H9 (cell line): ENCODE data around the gene GAD2. TPM values are rescaled to one million over a fixed set of nuclear protein-coding genes. Genes with fewer than 3 reads are reported as not detected.

Experiments used
- DNase-seq: peaks from one replicate; pipeline ENCODE4 v3.0.0-alpha.2; 2017
- H2AFZ ChIP-seq: one replicate; pipeline ENCODE4 v1.6.1; 2013; ENCODE audit warnings: mild to moderate bottlenecking, low read length, control low read depth, moderate library complexity
- H2AK5ac ChIP-seq: 2 replicates; pipeline ENCODE4 v1.6.1; 2013; ENCODE audit warnings: low read length, control low read depth, mixed read lengths; ENCODE audit not compliant: insufficient read length
- H2BK120ac ChIP-seq: one replicate; pipeline ENCODE4 v1.6.1; 2013; ENCODE audit warnings: low read depth, mild to moderate bottlenecking, low read length, control low read depth, inconsistent platforms; ENCODE audit not compliant: poor library complexity, severe bottlenecking
- H2BK12ac ChIP-seq: 2 replicates; pipeline ENCODE4 v1.6.1; 2013; ENCODE audit warnings: low read length, control low read depth, mixed read lengths, low read depth; ENCODE audit not compliant: insufficient read length
- H2BK15ac ChIP-seq: 2 replicates; pipeline ENCODE4 v1.6.1; 2013; ENCODE audit warnings: low read depth, low read length, control low read depth
- H2BK20ac ChIP-seq: one replicate; pipeline ENCODE4 v1.6.1; 2013; ENCODE audit warnings: low read depth, mild to moderate bottlenecking, low read length, control low read depth, inconsistent platforms; ENCODE audit not compliant: poor library complexity, severe bottlenecking
- H2BK5ac ChIP-seq: 2 replicates; pipeline ENCODE4 v1.6.1; 2013; ENCODE audit warnings: low read length, control low read depth, mixed read lengths; ENCODE audit not compliant: insufficient read length
- H3K14ac ChIP-seq: 2 replicates; pipeline ENCODE4 v1.6.1; 2013; ENCODE audit warnings: low read length, control low read depth; ENCODE audit not compliant: insufficient read depth
- H3K18ac ChIP-seq: 2 replicates; pipeline ENCODE4 v1.6.1; 2013; ENCODE audit warnings: low read depth, mild to moderate bottlenecking, mixed read lengths, low read length, control low read depth; ENCODE audit not compliant: insufficient read length
- H3K23ac ChIP-seq: 2 replicates; pipeline ENCODE4 v1.6.1; 2013; ENCODE audit warnings: low read length, control low read depth, mixed read lengths, low read depth; ENCODE audit not compliant: insufficient read length
- H3K23me2 ChIP-seq: 2 replicates; pipeline ENCODE4 v1.6.1; 2013; ENCODE audit warnings: low read depth, mild to moderate bottlenecking, mixed read lengths, low read length, control low read depth; ENCODE audit not compliant: insufficient read length, poor library complexity, severe bottlenecking
- H3K27ac ChIP-seq: 2 replicates; pipeline ENCODE4 v1.5.1; 2013; ENCODE audit warnings: low read length, control low read depth, mixed read lengths, low read depth; ENCODE audit not compliant: insufficient read length
- H3K27me3 ChIP-seq: 2 replicates; pipeline ENCODE4 v1.6.1; 2013; ENCODE audit warnings: low read length, control low read depth, inconsistent platforms; ENCODE audit not compliant: insufficient read depth
- H3K4ac ChIP-seq: 2 replicates; pipeline ENCODE4 v1.6.1; 2013; ENCODE audit warnings: low read depth, mild to moderate bottlenecking, control low read depth, inconsistent platforms, low read length, moderate library complexity
- H3K4me1 ChIP-seq: 2 replicates; pipeline ENCODE4 v1.6.1; 2013; ENCODE audit warnings: low read length, control low read depth, inconsistent platforms; ENCODE audit not compliant: insufficient read depth
- H3K4me2 ChIP-seq: 2 replicates; pipeline ENCODE4 v1.6.1; 2013; ENCODE audit warnings: low read length, control low read depth, mixed read lengths; ENCODE audit not compliant: insufficient read length, insufficient read depth
- H3K56ac ChIP-seq: 2 replicates; pipeline ENCODE4 v1.6.1; 2013; ENCODE audit warnings: low read depth, mild to moderate bottlenecking, mixed read lengths, low read length, control low read depth; ENCODE audit not compliant: insufficient read length
- H3K79me1 ChIP-seq: 2 replicates; pipeline ENCODE4 v1.6.1; 2013; ENCODE audit warnings: low read depth, mild to moderate bottlenecking, moderate library complexity, low read length, control low read depth, inconsistent platforms; ENCODE audit not compliant: insufficient read depth, poor library complexity, severe bottlenecking
- H3K79me2 ChIP-seq: 2 replicates; pipeline ENCODE4 v1.6.1; 2013; ENCODE audit warnings: low read length, control low read depth, inconsistent platforms; ENCODE audit not compliant: insufficient read depth
- H3K9ac ChIP-seq: 2 replicates; pipeline ENCODE4 v1.6.1; 2013; ENCODE audit warnings: low read length, control low read depth, mixed read lengths; ENCODE audit not compliant: insufficient read length; ENCODE audit errors: extremely low read depth
- H3K9me3 ChIP-seq: one replicate; pipeline ENCODE4 v1.6.1; 2013; ENCODE audit warnings: low read depth, low read length, inconsistent platforms; ENCODE audit not compliant: control insufficient read depth
- H3T11ph ChIP-seq: one replicate; pipeline ENCODE4 v1.6.1; 2013; ENCODE audit warnings: mild to moderate bottlenecking, low read length, control low read depth, inconsistent platforms
- H4K20me1 ChIP-seq: one replicate; pipeline ENCODE4 v1.6.1; 2013; ENCODE audit not compliant: control insufficient read depth, insufficient read length, insufficient read depth
- H4K5ac ChIP-seq: 2 replicates; pipeline ENCODE4 v1.6.1; 2013; ENCODE audit warnings: low read depth, mild to moderate bottlenecking, mixed read lengths, low read length, control low read depth; ENCODE audit not compliant: insufficient read length
- H4K8ac ChIP-seq: replicated peaks from 2 replicates; pipeline ENCODE4 v1.6.1; 2013; ENCODE audit warnings: low read length, control low read depth, mixed read lengths, low read depth; ENCODE audit not compliant: insufficient read length
- H4K91ac ChIP-seq: 2 replicates; pipeline ENCODE4 v1.6.1; 2013; ENCODE audit warnings: low read depth, mild to moderate bottlenecking, moderate library complexity, mixed read lengths, low read length, control low read depth; ENCODE audit not compliant: insufficient read length
- H3K27ac Mint-ChIP-seq, 3 experiments: 2 replicates in 2 of 3; 3 replicates in 1 of 3; pipeline ENCODE4 v1.8.0; 2020 to 2021; ENCODE audit warnings: mixed read lengths in 3 of 3, mild to moderate bottlenecking in 1 of 3, moderate library complexity in 1 of 3
- H3K27me3 Mint-ChIP-seq: 2 replicates; pipeline ENCODE4 v1.8.0; 2021; ENCODE audit warnings: low read depth, mild to moderate bottlenecking, moderate library complexity, mixed read lengths
- H3K36me3 Mint-ChIP-seq, 3 experiments: 2 replicates in 2 of 3; 3 replicates in 1 of 3; pipeline ENCODE4 v1.8.0; 2020 to 2021; ENCODE audit warnings: low read depth in 3 of 3, mixed read lengths in 3 of 3; ENCODE audit not compliant: insufficient read depth in 1 of 3
- H3K4me1 Mint-ChIP-seq, 2 experiments: 2 replicates each; pipeline ENCODE4 v1.8.0; 2020; ENCODE audit warnings: mixed read lengths in 2 of 2
- H3K4me3 Mint-ChIP-seq, 2 experiments: 2 replicates in 1 of 2; 3 replicates in 1 of 2; pipeline ENCODE4 v1.8.0; 2020 to 2021; ENCODE audit warnings: mild to moderate bottlenecking in 2 of 2, mixed read lengths in 2 of 2, moderate library complexity in 1 of 2
- H3K9me3 Mint-ChIP-seq, 2 experiments: 2 replicates in 1 of 2; 3 replicates in 1 of 2; pipeline ENCODE4 v1.8.0; 2020; ENCODE audit warnings: mild to moderate bottlenecking in 2 of 2, mixed read lengths in 2 of 2, moderate library complexity in 1 of 2
- WGBS: extraction: QIAGEN DNeasy Blood & Tissue Kit; methylation state at CpG from one replicate; pipeline ENCODE4 v1.1.7; 2013; ENCODE audit warnings: missing lambda C conversion rate, low lambda C conversion rate, mixed read lengths; ENCODE audit not compliant: insufficient read length; ENCODE audit errors: extremely low coverage; 5-methylcytosine and 5-hydroxymethylcytosine counted together
- total RNA-seq: library from RNA; stranded (reverse); gene quantifications from 2 replicates; pipeline ENCODE4 v1.2.1, GENCODE V29; 2021
- TF ChIP-seq, protein P1 (sequence below): fragments of 200-600 bp; sonication (generic); conservative IDR thresholded peaks from 3 replicates; pipeline ENCODE4 v1.8.0; 2021; ENCODE audit warnings: antibody characterized with exemption, mild to moderate bottlenecking

The GAD2 gene
- total RNA-seq, 1 experiment from 2014 or later: 2.0 TPM

DNA sequence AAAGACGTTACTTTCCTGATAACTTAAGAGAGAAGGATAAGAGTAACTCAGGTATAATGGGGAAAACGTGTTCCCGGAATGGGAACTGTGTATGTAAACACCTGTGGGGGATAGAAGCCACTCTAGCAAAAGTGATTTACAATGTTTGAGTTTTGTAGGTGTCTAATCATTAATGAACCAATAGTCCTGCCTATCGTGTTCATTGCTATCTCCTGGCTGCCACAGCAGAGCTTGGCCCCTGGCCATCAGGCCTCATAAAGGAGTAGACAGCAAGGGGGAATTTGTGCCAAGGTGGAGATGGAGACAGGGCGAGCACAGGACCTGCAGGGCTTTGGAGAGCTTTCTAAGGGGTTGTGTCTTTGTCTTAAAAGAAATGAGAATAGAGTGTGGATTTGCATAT, 102.1 kb downstream of the GAD2 start:
- no peaks in the 10 kb centered on the region for H3K27me3 ChIP-seq
- no peak overlapping the region for H3K27ac Mint-ChIP-seq
- no peaks in the 10 kb centered on the region; the same call in 1 of the 2 replicates for H3K4me1 ChIP-seq
- WGBS: no CpG with 5 or more reads among the region's 5 CpGs
- H3K79me1 ChIP-seq: no peaks in the 10 kb centered on the region
- no peak overlapping the region for H3K4me2 ChIP-seq
- no peak overlapping the region for H2BK20ac ChIP-seq
- H2BK120ac ChIP-seq: no peak overlapping the region
- TF ChIP-seq, protein P1, sequence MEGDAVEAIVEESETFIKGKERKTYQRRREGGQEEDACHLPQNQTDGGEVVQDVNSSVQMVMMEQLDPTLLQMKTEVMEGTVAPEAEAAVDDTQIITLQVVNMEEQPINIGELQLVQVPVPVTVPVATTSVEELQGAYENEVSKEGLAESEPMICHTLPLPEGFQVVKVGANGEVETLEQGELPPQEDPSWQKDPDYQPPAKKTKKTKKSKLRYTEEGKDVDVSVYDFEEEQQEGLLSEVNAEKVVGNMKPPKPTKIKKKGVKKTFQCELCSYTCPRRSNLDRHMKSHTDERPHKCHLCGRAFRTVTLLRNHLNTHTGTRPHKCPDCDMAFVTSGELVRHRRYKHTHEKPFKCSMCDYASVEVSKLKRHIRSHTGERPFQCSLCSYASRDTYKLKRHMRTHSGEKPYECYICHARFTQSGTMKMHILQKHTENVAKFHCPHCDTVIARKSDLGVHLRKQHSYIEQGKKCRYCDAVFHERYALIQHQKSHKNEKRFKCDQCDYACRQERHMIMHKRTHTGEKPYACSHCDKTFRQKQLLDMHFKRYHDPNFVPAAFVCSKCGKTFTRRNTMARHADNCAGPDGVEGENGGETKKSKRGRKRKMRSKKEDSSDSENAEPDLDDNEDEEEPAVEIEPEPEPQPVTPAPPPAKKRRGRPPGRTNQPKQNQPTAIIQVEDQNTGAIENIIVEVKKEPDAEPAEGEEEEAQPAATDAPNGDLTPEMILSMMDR: no peak
- no peak overlapping the region for H2AFZ ChIP-seq
- DNase-seq: no peak
- H3K23me2 ChIP-seq: no peaks in the 10 kb centered on the region
- no peak overlapping the region for H4K91ac ChIP-seq
- no peak overlapping the region for H3K27ac ChIP-seq
- H4K20me1 ChIP-seq: no peaks in the 10 kb centered on the region
- no peak overlapping the region for H3K23ac ChIP-seq
- H3K9ac ChIP-seq: no peak overlapping the region
- H4K5ac ChIP-seq: no peak overlapping the region
- H3K79me2 ChIP-seq: no peaks in the 10 kb centered on the region
- H3K9me3 ChIP-seq: no peaks in the 10 kb centered on the region
- H3K36me3 Mint-ChIP-seq: no peaks in the 10 kb centered on the region
- H2BK5ac ChIP-seq: no peak overlapping the region
- H3T11ph ChIP-seq: no peak overlapping the region
- H2BK12ac ChIP-seq: no peak overlapping the region
- H3K4ac ChIP-seq: no peak overlapping the region
- H3K14ac ChIP-seq: no peak overlapping the region
- peaks cover 3% of the 10 kb centered on the region in 2 experiments; a peak in 2 of 4 replicates for H3K4me1 Mint-ChIP-seq
- no peak overlapping the region for H4K8ac ChIP-seq
- H2BK15ac ChIP-seq: no peak overlapping the region
- H2AK5ac ChIP-seq: no peak overlapping the region
- H3K18ac ChIP-seq: no peak overlapping the region
- H3K27me3 Mint-ChIP-seq: no peaks in the 10 kb centered on the region
- H3K56ac ChIP-seq: no peak overlapping the region
- H3K9me3 Mint-ChIP-seq: no peaks in the 10 kb centered on the region; a peak in 1 of 5 replicates
- no peak overlapping the region for H3K4me3 Mint-ChIP-seq
